ENCODE data around the gene SLC9A9. TPM values are rescaled to one million over a fixed set of nuclear protein-coding genes. Genes with fewer than 3 reads are reported as not detected.

The SLC9A9 gene
- total and polyA plus RNA-seq, 9 of the 15 experiments (the other 6 are each of a cell fraction or from before 2014, with no cell fraction given) = 0.03 to 0.13 TPM; not detected in 7

- no peak for TF ChIP-seq ZBTB12 (CRISPR knock-in tag; IDR thresholded peaks at IDR 0.05)
These were observed 561.8 kb downstream of the SLC9A9 start (continued) for GRCh38 chr3:143286392-143287010.

GRCh38 chr3:143283432-143284128, 564.7 kb downstream of the SLC9A9 start:
- peak; percentile 95 for ATAC-seq
- Histone ChIP-seq H3K9me1 (ENCODE audit: control insufficient read depth, insufficient read depth, low read length) (no peaks in the 10 kb centered on the region), H3K4me3 (no peak overlapping the region), H3K27ac (ENCODE audit: extremely low read depth, low read depth, low read length) (peak overlapping the region; percentile 56), H3K9me3 (replicated peaks; ENCODE audit: control insufficient read depth, insufficient read depth, low read depth, low read length) (no peaks in the 10 kb centered on the region), H3K36me3 (ENCODE audit: control insufficient read depth, insufficient read depth, low read length) (no peaks in the 10 kb centered on the region), H3K4me2 (ENCODE audit: insufficient read depth, low read length) (peak overlapping the region; percentile 62), H3K4me1 (replicated peaks in 1 of 2; ENCODE audit: control insufficient read depth in 2 of 2, insufficient read depth in 2 of 2, low read length in 2 of 2) (peaks cover 6 to 41% of the 10 kb centered on the region in 2 experiments; a peak in 3 of 5 replicates), H3K79me2 (ENCODE audit: control insufficient read depth, insufficient read depth, low read length) (no peaks in the 10 kb centered on the region), H4K20me1 (replicated peaks; ENCODE audit: control insufficient read depth, insufficient read depth, low read length) (no peaks in the 10 kb centered on the region), H3K27me3 (ENCODE audit: control insufficient read depth in 2 of 2, insufficient read depth in 2 of 2, low read length in 2 of 2) (no peaks in the 10 kb centered on the region), H3K9ac (ENCODE audit: insufficient read depth in 1 of 2, low read depth in 2 of 2, low read length in 2 of 2) (peak overlapping the region in 1 of 2 experiments; percentile 32; a peak in 2 of 4 replicates), H2AFZ (ENCODE audit: low read depth, low read length) (peak overlapping the region; percentile 69)
- intact Hi-C loops (cut with micrococcal nuclease) (loop anchor here (1.0 kb wide), 1 partner anchor 198 kb away; no protein-coding TSS in a partner anchor), in situ Hi-C loops (cut with MboI) (no loop called here)
- peak; percentile 73 to 97 (median 86) for DNase-seq (ENCODE audit: extremely low read depth in 1 of 4, low spot score in 3 of 4)
- WGBS (ENCODE audit: insufficient coverage, low coverage, missing lambda C conversion rate) = 4% methylated on average over 4 of the region's 4 CpGs
- CTCF ChIA-PET (ENCODE audit: low intra/inter-chr PET ratio) = interaction anchor here (0.6 kb wide), 1 partner anchor 149 kb away, joined by 3 read pairs; no protein-coding TSS in a partner anchor
- FAIRE-seq = peak; percentile 99
- POLR2A ChIA-PET = interaction anchor here (0.6 to 0.9 kb wide), 2 partner anchors 11 to 653 kb away, joined by 3 to 6 read pairs; no protein-coding TSS in a partner anchor
- BruUV-seq (replicated peaks) = no TSS peak
- TF ChIP-seq ZNF511 (CRISPR knock-in tag; IDR thresholded peaks at IDR 0.05) = no peak
- no peak for TF ChIP-seq ZNF699 (CRISPR knock-in tag; IDR thresholded peaks at IDR 0.05; ENCODE audit: insufficient replicate concordance)
- TF ChIP-seq BRF2 (IDR thresholded peaks at IDR 0.05; ENCODE audit: borderline replicate concordance, insufficient read depth, insufficient read length) = no peak
- no peak for TF ChIP-seq POLR2B (IDR thresholded peaks at IDR 0.05; ENCODE audit: low read depth, partially characterized antibody)
- peak; percentile 61; the same call in 1 of the 2 replicates for TF ChIP-seq ETS1 (conservative IDR thresholded peaks at IDR 0.05; ENCODE audit: control insufficient read depth, low read depth, low read length)
- no peak for TF ChIP-seq FOXJ2 (tag; IDR thresholded peaks at IDR 0.05)
